ENCODE data around the gene BANF1.

BANF1 gene

GRCh38 chr11:66032957-66033735, 30.8 kb downstream of the BANF1 start:
- no peak for DNase-seq (ENCODE audit: insufficient read length)
- peak; percentile 91 for FAIRE-seq
- TF ChIP-seq POLR2A (IDR thresholded peaks at IDR 0.05; ENCODE audit: low read depth, low read length) (no peak), TAF1 (IDR thresholded peaks at IDR 0.05; ENCODE audit: borderline replicate concordance, low read depth, low read length) (no peak), POLR2AphosphoS5 (IDR thresholded peaks at IDR 0.05; ENCODE audit: low read depth, low read length) (no peak)

- no peak for TF ChIP-seq POLR2AphosphoS5 (IDR thresholded peaks at IDR 0.05; ENCODE audit: low read depth, low read length)
- no peak for TF ChIP-seq TAF1 (IDR thresholded peaks at IDR 0.05; ENCODE audit: borderline replicate concordance, low read depth, low read length)
- DNase-seq (ENCODE audit: insufficient read length) (no peak), FAIRE-seq (no peak)
These were observed 33.5 kb downstream of the BANF1 start for GRCh38 chr11:66035653-66036333.

- TF ChIP-seq POLR2A (IDR thresholded peaks at IDR 0.05; ENCODE audit: low read depth, low read length), result no peak
- TF ChIP-seq POLR2AphosphoS5 (IDR thresholded peaks at IDR 0.05; ENCODE audit: low read depth, low read length), result no peak
- TF ChIP-seq TAF1 (IDR thresholded peaks at IDR 0.05; ENCODE audit: borderline replicate concordance, low read depth, low read length), result no peak
- DNase-seq (ENCODE audit: insufficient read length) (no peak), FAIRE-seq (no peak)
These were observed 34.0 kb downstream of the BANF1 start for GRCh38 chr11:66036334-66036710.

GRCh38 chr11:66037327-66037726, 35.0 kb downstream of the BANF1 start:
- DNase-seq (ENCODE audit: insufficient read length) (no peak), FAIRE-seq (no peak)
- no peak for TF ChIP-seq POLR2AphosphoS5 (IDR thresholded peaks at IDR 0.05; ENCODE audit: low read depth, low read length)

GRCh38 chr11:66039765-66040164, 37.5 kb downstream of the BANF1 start:
- no peak for TF ChIP-seq POLR2AphosphoS5 (IDR thresholded peaks at IDR 0.05; ENCODE audit: low read depth, low read length)
- TF ChIP-seq POLR2A (IDR thresholded peaks at IDR 0.05; ENCODE audit: low read depth, low read length), result no peak
- no peak for FAIRE-seq
- no peak for DNase-seq (ENCODE audit: insufficient read length)

GRCh38 chr11:66042227-66042995, 40.1 kb downstream of the BANF1 start:
- DNase-seq (ENCODE audit: insufficient read length) (no peak), FAIRE-seq (no peak)

GRCh38 chr11:66042996-66043906, 40.9 kb downstream of the BANF1 start:
- no peak for DNase-seq (ENCODE audit: insufficient read length)
- TF ChIP-seq POLR2A (IDR thresholded peaks at IDR 0.05; ENCODE audit: low read depth, low read length) (no peak), POLR2AphosphoS5 (IDR thresholded peaks at IDR 0.05; ENCODE audit: low read depth, low read length) (no peak), TAF1 (IDR thresholded peaks at IDR 0.05; ENCODE audit: borderline replicate concordance, low read depth, low read length) (no peak)
- FAIRE-seq, result no peak

More at GRCh38 chr11:66042227-66042995, 40.1 kb downstream of the BANF1 start:
- TF ChIP-seq POLR2AphosphoS5 (IDR thresholded peaks at IDR 0.05; ENCODE audit: low read depth, low read length) (no peak), POLR2A (IDR thresholded peaks at IDR 0.05; ENCODE audit: low read depth, low read length) (no peak), TAF1 (IDR thresholded peaks at IDR 0.05; ENCODE audit: borderline replicate concordance, low read depth, low read length) (no peak)

GRCh38 chr11:66044757-66045156, 42.5 kb downstream of the BANF1 start:
- TF ChIP-seq POLR2A (IDR thresholded peaks at IDR 0.05; ENCODE audit: low read depth, low read length) (no peak), POLR2AphosphoS5 (IDR thresholded peaks at IDR 0.05; ENCODE audit: low read depth, low read length) (no peak), TAF1 (IDR thresholded peaks at IDR 0.05; ENCODE audit: borderline replicate concordance, low read depth, low read length) (no peak)
- FAIRE-seq (no peak), DNase-seq (ENCODE audit: insufficient read length) (no peak)

GRCh38 chr11:66045177-66045639, 42.9 kb downstream of the BANF1 start:
- peak; percentile 88 for DNase-seq (ENCODE audit: insufficient read length)
- TF ChIP-seq POLR2A (IDR thresholded peaks at IDR 0.05; ENCODE audit: low read depth, low read length) (no peak), TAF1 (IDR thresholded peaks at IDR 0.05; ENCODE audit: borderline replicate concordance, low read depth, low read length) (no peak), POLR2AphosphoS5 (IDR thresholded peaks at IDR 0.05; ENCODE audit: low read depth, low read length) (no peak)
- peak; percentile 99 for FAIRE-seq

GRCh38 chr11:66046901-66047300, 44.6 kb downstream of the BANF1 start:
- FAIRE-seq (no peak), DNase-seq (ENCODE audit: insufficient read length) (no peak)
- TF ChIP-seq POLR2A (IDR thresholded peaks at IDR 0.05; ENCODE audit: low read depth, low read length) (no peak), TAF1 (IDR thresholded peaks at IDR 0.05; ENCODE audit: borderline replicate concordance, low read depth, low read length) (no peak), POLR2AphosphoS5 (IDR thresholded peaks at IDR 0.05; ENCODE audit: low read depth, low read length) (no peak)
